ENCODE measurements around the gene SERAC1. TPM values are rescaled to one million over a fixed set of nuclear protein-coding genes. Genes with fewer than 3 reads are reported as not detected.

The SERAC1 gene
- total RNA-seq, 1 experiment from 2014 or later = 7.6 TPM

GRCh38 chr6:158174024-158174423 is 6.0 kb upstream of the SERAC1 start:
- Mint-ChIP-seq H3K4me3 (no peak overlapping the region), H3K36me3 (ENCODE audit: insufficient read depth in 1 of 3, low read depth in 3 of 3) (peaks cover 11 to 41% (median 13%) of the 10 kb centered on the region in 3 experiments), H3K27ac (0 out of 7 replicates have a peak overlapping the region, but pooled peaks of 1 of the 3 experiments have one; percentile 7), H3K9me3 (peaks cover 5 to 13% of the 10 kb centered on the region in 2 experiments), H3K4me1 (peaks cover 20 to 25% of the 10 kb centered on the region in 2 experiments), H3K27me3 (ENCODE audit: low read depth) (no peaks in the 10 kb centered on the region)
- H3K4me2 ChIP-seq (ENCODE audit: insufficient read depth, insufficient read length, low read length) = no peak overlapping the region
- no peak overlapping the region for H4K8ac ChIP-seq (replicated peaks; ENCODE audit: insufficient read length, low read depth, low read length)
- no peak overlapping the region for H3K18ac ChIP-seq (ENCODE audit: insufficient read length, low read depth, low read length)
- H3T11ph ChIP-seq (ENCODE audit: low read length) = no peak overlapping the region
- no peak overlapping the region for H2BK15ac ChIP-seq (ENCODE audit: low read depth, low read length)
- no peak overlapping the region for H3K27ac ChIP-seq (ENCODE audit: insufficient read length, low read depth, low read length)
- DNase-seq = no peak
- H3K4me1 ChIP-seq (ENCODE audit: insufficient read depth, low read length) = peaks cover 6% of the 10 kb centered on the region; the same call in 1 of the 2 replicates
- H3K79me2 ChIP-seq (ENCODE audit: insufficient read depth, low read length) = no peaks in the 10 kb centered on the region
- H3K23ac ChIP-seq (ENCODE audit: insufficient read length, low read depth, low read length) = no peak overlapping the region
- no peak overlapping the region for H4K5ac ChIP-seq (ENCODE audit: insufficient read length, low read depth, low read length)
- TF ChIP-seq, protein P1, sequence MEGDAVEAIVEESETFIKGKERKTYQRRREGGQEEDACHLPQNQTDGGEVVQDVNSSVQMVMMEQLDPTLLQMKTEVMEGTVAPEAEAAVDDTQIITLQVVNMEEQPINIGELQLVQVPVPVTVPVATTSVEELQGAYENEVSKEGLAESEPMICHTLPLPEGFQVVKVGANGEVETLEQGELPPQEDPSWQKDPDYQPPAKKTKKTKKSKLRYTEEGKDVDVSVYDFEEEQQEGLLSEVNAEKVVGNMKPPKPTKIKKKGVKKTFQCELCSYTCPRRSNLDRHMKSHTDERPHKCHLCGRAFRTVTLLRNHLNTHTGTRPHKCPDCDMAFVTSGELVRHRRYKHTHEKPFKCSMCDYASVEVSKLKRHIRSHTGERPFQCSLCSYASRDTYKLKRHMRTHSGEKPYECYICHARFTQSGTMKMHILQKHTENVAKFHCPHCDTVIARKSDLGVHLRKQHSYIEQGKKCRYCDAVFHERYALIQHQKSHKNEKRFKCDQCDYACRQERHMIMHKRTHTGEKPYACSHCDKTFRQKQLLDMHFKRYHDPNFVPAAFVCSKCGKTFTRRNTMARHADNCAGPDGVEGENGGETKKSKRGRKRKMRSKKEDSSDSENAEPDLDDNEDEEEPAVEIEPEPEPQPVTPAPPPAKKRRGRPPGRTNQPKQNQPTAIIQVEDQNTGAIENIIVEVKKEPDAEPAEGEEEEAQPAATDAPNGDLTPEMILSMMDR (conservative IDR thresholded peaks at IDR 0.05) = no peak
- H4K20me1 ChIP-seq (ENCODE audit: control insufficient read depth, insufficient read depth, insufficient read length) = no peaks in the 10 kb centered on the region
- H3K56ac ChIP-seq (ENCODE audit: insufficient read length, low read depth, low read length) = no peak overlapping the region
- no peaks in the 10 kb centered on the region for H3K23me2 ChIP-seq (ENCODE audit: insufficient read length, low read depth, low read length, poor library complexity, severe bottlenecking)
- no peak overlapping the region for H3K9ac ChIP-seq (ENCODE audit: extremely low read depth, insufficient read length, low read length)
- no peak overlapping the region for H4K91ac ChIP-seq (ENCODE audit: insufficient read length, low read depth, low read length)
- H2AK5ac ChIP-seq (ENCODE audit: insufficient read length, low read length) = no peak overlapping the region
- WGBS (ENCODE audit: extremely low coverage, insufficient read length, low lambda C conversion rate) = no CpG with 5 or more reads among the region's 2 CpGs
- H3K4ac ChIP-seq (ENCODE audit: low read depth, low read length) = no peak overlapping the region
- no peak overlapping the region for H2BK5ac ChIP-seq (ENCODE audit: insufficient read length, low read length)
- H3K9me3 ChIP-seq (ENCODE audit: control insufficient read depth, low read depth, low read length) = no peaks in the 10 kb centered on the region
- no peak overlapping the region for H2BK12ac ChIP-seq (ENCODE audit: insufficient read length, low read depth, low read length)
- H2AFZ ChIP-seq (ENCODE audit: low read length) = no peak overlapping the region
- no peaks in the 10 kb centered on the region for H3K79me1 ChIP-seq (ENCODE audit: insufficient read depth, low read depth, low read length, poor library complexity, severe bottlenecking)
- H3K14ac ChIP-seq (ENCODE audit: insufficient read depth, low read length) = no peak overlapping the region
- no peak overlapping the region for H2BK20ac ChIP-seq (ENCODE audit: low read depth, low read length, poor library complexity, severe bottlenecking)
- H2BK120ac ChIP-seq (ENCODE audit: low read depth, low read length, poor library complexity, severe bottlenecking) = no peak overlapping the region
- H3K27me3 ChIP-seq (ENCODE audit: insufficient read depth, low read length) = no peaks in the 10 kb centered on the region

All from H9 (cell line).